Measurements from ENCODE around the gene DMBX1. TPM values are rescaled to one million over a fixed set of nuclear protein-coding genes. Genes with fewer than 3 reads are reported as not detected.

The DMBX1 gene
- total RNA-seq, 4 donors from 2014 or later: not detected

- H3K9me3 ChIP-seq: no peaks in the 10 kb centered on the region
- peaks cover 8 to 11% of the 10 kb centered on the region in 2 donors for H3K4me1 ChIP-seq
- no peak for TF ChIP-seq CTCF (IDR thresholded peaks at IDR 0.05)
- no peak for TF ChIP-seq POLR2A (IDR thresholded peaks at IDR 0.05)
- DNase-seq: no peak
- H3K36me3 ChIP-seq: no peaks in the 10 kb centered on the region
- WGBS, 2 donors: 73 to 80% methylated on average over 1 of the region's 1 CpG
- H3K27ac ChIP-seq: no peak overlapping the region
- H3K27me3 ChIP-seq: peaks cover 28% of the 10 kb centered on the region
- intact Hi-C loops (cut with DNase I): no loop called here
- no peak overlapping the region for H3K4me3 ChIP-seq (replicated peaks in 1 of 3)
Observed at GRCh38 chr1:46494910-46495309, 5.3 kb downstream of the DMBX1 start.

GRCh38 chr1:46495778-46496177 is 6.1 kb downstream of the DMBX1 start:
- intact Hi-C loops (cut with DNase I): no loop called here
- H3K27me3 ChIP-seq: peaks cover 19% of the 10 kb centered on the region
- no peak overlapping the region for H3K27ac ChIP-seq
- TF ChIP-seq POLR2A (IDR thresholded peaks at IDR 0.05): no peak
- no peak for TF ChIP-seq CTCF (IDR thresholded peaks at IDR 0.05)
- 88 to 94% methylated on average over 2 of the region's 2 CpGs for WGBS, 2 donors
- no peak for DNase-seq
- H3K36me3 ChIP-seq: no peaks in the 10 kb centered on the region
- no peak overlapping the region for H3K4me3 ChIP-seq (replicated peaks in 1 of 3)
- H3K4me1 ChIP-seq: peaks cover 0 to 2% of the 10 kb centered on the region in 2 donors
- H3K9me3 ChIP-seq: no peaks in the 10 kb centered on the region

GRCh38 chr1:46496505-46496904 is 6.9 kb downstream of the DMBX1 start:
- TF ChIP-seq POLR2A (IDR thresholded peaks at IDR 0.05) (no peak), CTCF (IDR thresholded peaks at IDR 0.05) (no peak)
- intact Hi-C loops (cut with DNase I): no loop called here
- Histone ChIP-seq H3K9me3 (no peaks in the 10 kb centered on the region), H3K4me3 (replicated peaks in 1 of 3) (no peak overlapping the region), H3K4me1 (no peaks in the 10 kb centered on the region), H3K27ac (no peak overlapping the region), H3K27me3 (peaks cover 12% of the 10 kb centered on the region), H3K36me3 (no peaks in the 10 kb centered on the region)
- WGBS, 2 donors: 70 to 76% methylated on average over 6 of the region's 6 CpGs
- no peak for DNase-seq

GRCh38 chr1:46497020-46497419 is 7.4 kb downstream of the DMBX1 start:
- Histone ChIP-seq H3K9me3 (no peaks in the 10 kb centered on the region), H3K27ac (no peak overlapping the region), H3K4me3 (replicated peaks in 1 of 3) (no peak overlapping the region), H3K27me3 (peaks cover 7% of the 10 kb centered on the region), H3K4me1 (no peaks in the 10 kb centered on the region), H3K36me3 (no peaks in the 10 kb centered on the region)
- TF ChIP-seq POLR2A (IDR thresholded peaks at IDR 0.05) (no peak), CTCF (IDR thresholded peaks at IDR 0.05) (no peak)
- intact Hi-C loops (cut with DNase I): no loop called here
- DNase-seq: no peak
- 75 to 77% methylated on average over 2 to 3 of the region's 3 CpGs for WGBS, 2 donors

- no peak for TF ChIP-seq CTCF (IDR thresholded peaks at IDR 0.05)
- TF ChIP-seq POLR2A (IDR thresholded peaks at IDR 0.05): no peak
- no peaks in the 10 kb centered on the region for H3K4me1 ChIP-seq
- H3K27ac ChIP-seq: no peak overlapping the region
- no peaks in the 10 kb centered on the region for H3K36me3 ChIP-seq
- 92 to 97% methylated on average over 19 of the region's 19 CpGs for WGBS, 2 donors
- intact Hi-C loops (cut with DNase I): no loop called here
- no peak for DNase-seq
- H3K9me3 ChIP-seq: no peaks in the 10 kb centered on the region
- H3K4me3 ChIP-seq (replicated peaks in 1 of 3): no peak overlapping the region
- H3K27me3 ChIP-seq: peaks cover under 1% of the 10 kb centered on the region
Observed at GRCh38 chr1:46497665-46498064, 8.0 kb downstream of the DMBX1 start.
